ENCODE results near the gene JUP. TPM values are rescaled to one million over a fixed set of nuclear protein-coding genes. Genes with fewer than 3 reads are reported as not detected.

JUP gene
- total RNA-seq, 1 donor from 2014 or later, result 28.5 TPM

DNA sequence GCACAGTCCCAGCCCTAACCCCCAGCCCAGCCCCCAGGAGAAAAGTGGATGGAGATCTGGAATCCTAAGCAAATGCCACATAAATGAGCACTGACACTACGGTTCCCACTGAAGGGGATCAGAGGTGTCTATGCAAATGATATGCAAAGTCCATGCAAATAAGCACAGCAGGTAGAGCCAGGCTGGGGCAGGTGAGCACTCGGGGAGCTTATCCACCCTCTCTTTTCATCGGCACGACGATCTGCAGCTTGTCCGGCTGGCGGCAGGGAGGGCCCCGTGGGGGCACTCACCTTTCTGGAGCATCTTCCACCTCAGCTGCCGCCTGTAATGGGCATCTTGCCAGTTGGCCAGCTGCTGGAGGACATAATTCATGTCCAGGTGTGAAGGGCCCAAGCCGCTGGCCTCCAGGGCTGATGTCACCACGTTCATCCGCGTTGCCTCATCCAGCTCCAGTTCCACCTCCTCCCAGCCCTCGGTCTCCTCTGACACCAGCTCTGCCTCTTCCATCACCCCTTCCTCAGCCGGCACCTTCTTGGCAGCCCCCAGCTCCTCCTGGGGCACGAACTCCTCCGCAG lies 61.9 kb downstream of the JUP start:
- Histone ChIP-seq H3K79me2 (ENCODE audit: low read depth) (no peaks in the 10 kb centered on the region), H3K9ac (no peak overlapping the region), H3K9me3 (ENCODE audit: low read depth) (no peaks in the 10 kb centered on the region), H3K4me3 (no peak overlapping the region), H3K36me3 (no peaks in the 10 kb centered on the region), H3K4me1 (no peaks in the 10 kb centered on the region), H3K27ac (no peak overlapping the region), H4K20me1 (ENCODE audit: low read depth) (no peaks in the 10 kb centered on the region), H3K27me3 (no peaks in the 10 kb centered on the region), H3K4me2 (no peak overlapping the region), H2AFZ (replicated peaks) (no peak overlapping the region), H3F3A (ENCODE audit: low read depth) (no peaks in the 10 kb centered on the region)
- H3K4me3 Mint-ChIP-seq, result no peak overlapping the region
- H3K27me3 Mint-ChIP-seq (ENCODE audit: insufficient read depth, low read depth), result peaks cover 5% of the 10 kb centered on the region
- peaks cover 13% of the 10 kb centered on the region for H3K4me1 Mint-ChIP-seq
- H3K9me3 Mint-ChIP-seq, result no peaks in the 10 kb centered on the region
- no peak for TF ChIP-seq EZH2phosphoT487 (IDR thresholded peaks at IDR 0.05)
- TF ChIP-seq EZH2 (IDR thresholded peaks at IDR 0.05), result no peak
- TF ChIP-seq, protein P1, sequence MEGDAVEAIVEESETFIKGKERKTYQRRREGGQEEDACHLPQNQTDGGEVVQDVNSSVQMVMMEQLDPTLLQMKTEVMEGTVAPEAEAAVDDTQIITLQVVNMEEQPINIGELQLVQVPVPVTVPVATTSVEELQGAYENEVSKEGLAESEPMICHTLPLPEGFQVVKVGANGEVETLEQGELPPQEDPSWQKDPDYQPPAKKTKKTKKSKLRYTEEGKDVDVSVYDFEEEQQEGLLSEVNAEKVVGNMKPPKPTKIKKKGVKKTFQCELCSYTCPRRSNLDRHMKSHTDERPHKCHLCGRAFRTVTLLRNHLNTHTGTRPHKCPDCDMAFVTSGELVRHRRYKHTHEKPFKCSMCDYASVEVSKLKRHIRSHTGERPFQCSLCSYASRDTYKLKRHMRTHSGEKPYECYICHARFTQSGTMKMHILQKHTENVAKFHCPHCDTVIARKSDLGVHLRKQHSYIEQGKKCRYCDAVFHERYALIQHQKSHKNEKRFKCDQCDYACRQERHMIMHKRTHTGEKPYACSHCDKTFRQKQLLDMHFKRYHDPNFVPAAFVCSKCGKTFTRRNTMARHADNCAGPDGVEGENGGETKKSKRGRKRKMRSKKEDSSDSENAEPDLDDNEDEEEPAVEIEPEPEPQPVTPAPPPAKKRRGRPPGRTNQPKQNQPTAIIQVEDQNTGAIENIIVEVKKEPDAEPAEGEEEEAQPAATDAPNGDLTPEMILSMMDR (IDR thresholded peaks at IDR 0.05), result no peak
- H3K27ac Mint-ChIP-seq, result no peak overlapping the region
- DNase-seq (ENCODE audit: low spot score), result no peak
- H3K36me3 Mint-ChIP-seq, result no peaks in the 10 kb centered on the region

DNA sequence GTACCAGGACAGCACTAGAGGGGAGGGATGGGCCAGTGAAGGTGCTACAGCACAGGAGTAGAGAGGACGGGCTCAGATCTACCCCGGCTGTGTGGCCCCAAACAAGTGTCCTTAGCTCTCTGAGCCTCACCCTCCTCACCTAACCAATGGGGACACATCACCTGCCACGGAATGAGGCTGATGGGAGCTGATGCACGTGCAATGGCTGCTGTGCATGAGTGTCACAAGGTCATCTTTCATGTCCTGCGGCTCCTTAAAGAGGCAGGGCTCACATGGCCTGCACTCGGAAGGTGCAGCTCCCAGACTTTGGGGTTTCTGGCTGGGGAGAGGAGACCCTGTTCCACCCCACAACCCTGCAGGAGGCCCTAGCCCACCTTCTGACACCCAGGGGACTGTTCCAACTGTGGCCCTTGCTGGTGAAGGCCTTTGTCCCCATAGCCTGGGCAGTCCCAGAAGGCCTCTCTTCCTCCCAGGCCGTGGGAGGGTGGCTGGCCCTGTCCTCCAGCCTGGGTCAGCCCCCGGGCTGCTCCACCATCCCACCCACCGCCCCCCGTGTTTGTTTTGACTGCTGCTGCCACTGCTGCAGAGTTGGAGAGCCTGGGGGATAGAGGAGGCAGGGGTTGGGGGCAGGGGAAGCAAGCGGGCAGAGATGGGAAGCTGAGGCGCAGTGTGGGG lies 62.6 kb downstream of the JUP start:
- Mint-ChIP-seq H3K36me3 (no peaks in the 10 kb centered on the region), H3K4me1 (peaks cover 13% of the 10 kb centered on the region), H3K27me3 (ENCODE audit: insufficient read depth, low read depth) (peaks cover 4% of the 10 kb centered on the region), H3K27ac (no peak overlapping the region), H3K4me3 (peak overlapping the region; percentile 50), H3K9me3 (no peaks in the 10 kb centered on the region)
- Histone ChIP-seq H3K4me1 (no peaks in the 10 kb centered on the region), H3K4me3 (no peak overlapping the region), H3K36me3 (no peaks in the 10 kb centered on the region), H3K79me2 (ENCODE audit: low read depth) (no peaks in the 10 kb centered on the region), H3K27me3 (no peaks in the 10 kb centered on the region), H3F3A (ENCODE audit: low read depth) (no peaks in the 10 kb centered on the region), H4K20me1 (ENCODE audit: low read depth) (no peaks in the 10 kb centered on the region), H3K9me3 (ENCODE audit: low read depth) (no peaks in the 10 kb centered on the region), H2AFZ (replicated peaks) (no peak overlapping the region), H3K4me2 (no peak overlapping the region), H3K27ac (no peak overlapping the region), H3K9ac (no peak overlapping the region)
- no peak for DNase-seq (ENCODE audit: low spot score)
- TF ChIP-seq EZH2 (IDR thresholded peaks at IDR 0.05) (no peak), EZH2phosphoT487 (IDR thresholded peaks at IDR 0.05) (no peak)
- TF ChIP-seq, protein P1 (IDR thresholded peaks at IDR 0.05), result no peak

DNA sequence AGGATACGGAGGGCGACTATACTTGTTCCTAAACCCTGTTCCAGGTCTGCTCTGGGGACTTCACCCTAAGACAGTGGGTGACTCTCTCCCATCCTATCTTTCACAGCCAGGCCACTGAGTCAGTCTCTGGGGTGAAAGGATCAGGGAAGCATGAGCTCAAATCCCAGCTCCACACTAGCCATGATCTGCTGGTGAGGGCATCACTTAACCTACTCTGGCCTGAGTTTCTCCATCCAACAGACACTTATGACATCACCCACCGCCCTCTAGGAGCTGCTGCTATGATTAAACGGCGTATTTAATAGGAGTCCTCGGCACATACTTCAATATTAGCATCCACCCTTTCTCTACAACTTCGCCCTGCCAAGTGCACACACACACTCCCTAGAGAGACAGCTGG lies 64.3 kb downstream of the JUP start:
- H3K36me3 ChIP-seq, result no peaks in the 10 kb centered on the region
- H3K27ac ChIP-seq, result no peak overlapping the region
- no peak overlapping the region for H3K4me3 Mint-ChIP-seq
- H3K27ac Mint-ChIP-seq, result peak overlapping the region; percentile 74
- H2AFZ ChIP-seq (replicated peaks), result no peak overlapping the region
- no peak overlapping the region for H3K4me3 ChIP-seq
- no peaks in the 10 kb centered on the region for H4K20me1 ChIP-seq (ENCODE audit: low read depth)
- TF ChIP-seq, protein P1 (IDR thresholded peaks at IDR 0.05), result no peak
- TF ChIP-seq EZH2 (IDR thresholded peaks at IDR 0.05), result no peak
- no peak for TF ChIP-seq EZH2phosphoT487 (IDR thresholded peaks at IDR 0.05)
- H3K9ac ChIP-seq, result no peak overlapping the region
- H3K79me2 ChIP-seq (ENCODE audit: low read depth), result no peaks in the 10 kb centered on the region
- no peaks in the 10 kb centered on the region for H3F3A ChIP-seq (ENCODE audit: low read depth)
- no peaks in the 10 kb centered on the region for H3K36me3 Mint-ChIP-seq
- peaks cover 20% of the 10 kb centered on the region for H3K4me1 Mint-ChIP-seq
- H3K27me3 ChIP-seq, result no peaks in the 10 kb centered on the region
- no peaks in the 10 kb centered on the region for H3K9me3 Mint-ChIP-seq
- no peaks in the 10 kb centered on the region for H3K9me3 ChIP-seq (ENCODE audit: low read depth)
- H3K4me2 ChIP-seq, result no peak overlapping the region
- no peak for DNase-seq (ENCODE audit: low spot score)
- peaks cover 4% of the 10 kb centered on the region for H3K27me3 Mint-ChIP-seq (ENCODE audit: insufficient read depth, low read depth)
- H3K4me1 ChIP-seq, result no peaks in the 10 kb centered on the region
